C4-2B (cell line): ENCODE results near the gene AP1M1.

Experiments used
- H3K27ac ChIP-seq: fragments of 450-650 bp; 2 replicates; pipeline ENCODE4 v1.5.1; 2017
- CTCF ChIP-seq: fragments of 450-650 bp; conservative IDR thresholded peaks from 2 replicates; pipeline ENCODE4 v1.5.1; 2017; ENCODE audit warnings: mild to moderate bottlenecking
- ZFX ChIP-seq: fragments of 450-650 bp; IDR thresholded peaks from 2 replicates; pipeline ENCODE4 v1.6.1; 2017

The AP1M1 gene

DNA sequence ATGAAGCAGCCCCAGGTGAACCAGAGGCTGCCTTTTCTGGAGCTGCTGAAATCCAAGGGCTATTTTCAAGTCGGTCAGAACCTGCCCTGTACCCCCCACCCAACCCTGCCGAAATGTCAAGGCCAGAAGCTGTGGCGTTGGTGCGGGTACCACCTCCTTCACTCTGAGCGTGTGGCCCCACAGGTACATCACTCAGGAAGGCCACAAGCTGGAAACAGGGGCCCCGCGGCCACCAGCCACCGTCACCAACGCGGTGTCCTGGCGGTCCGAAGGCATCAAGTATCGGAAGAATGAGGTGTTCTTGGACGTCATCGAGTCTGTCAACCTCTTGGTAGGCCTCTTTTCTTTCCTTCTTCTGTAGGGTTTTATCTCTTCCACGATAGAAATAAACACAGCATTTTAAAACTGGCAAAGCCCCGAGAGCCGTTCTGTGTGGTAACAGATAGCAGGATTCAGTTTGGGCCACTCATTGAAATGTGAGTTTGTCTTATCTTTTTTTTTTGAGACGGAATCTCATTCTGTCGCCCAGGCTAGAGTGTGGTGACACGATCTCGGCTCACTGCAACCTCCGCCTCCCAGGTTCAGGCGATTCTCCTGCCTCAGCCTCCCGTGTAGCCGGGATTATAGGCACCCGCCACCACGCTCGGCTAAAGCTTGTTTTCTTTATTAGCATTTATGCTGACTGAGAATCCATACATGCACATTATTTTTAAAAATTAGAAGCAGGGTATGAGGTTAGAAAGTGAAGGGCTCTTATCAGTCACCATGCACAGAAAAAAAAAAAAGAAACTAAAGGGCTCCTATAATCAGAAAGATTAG, 11.3 kb downstream of the AP1M1 start:
- no peak for TF ChIP-seq ZFX
- no peak for TF ChIP-seq CTCF
- H3K27ac ChIP-seq = no peak overlapping the region

- TF ChIP-seq ZFX (no peak), CTCF (no peak)
- no peak overlapping the region for H3K27ac ChIP-seq
Observed at GRCh38 chr19:16210168-16210567, 12.5 kb downstream of the AP1M1 start.

DNA sequence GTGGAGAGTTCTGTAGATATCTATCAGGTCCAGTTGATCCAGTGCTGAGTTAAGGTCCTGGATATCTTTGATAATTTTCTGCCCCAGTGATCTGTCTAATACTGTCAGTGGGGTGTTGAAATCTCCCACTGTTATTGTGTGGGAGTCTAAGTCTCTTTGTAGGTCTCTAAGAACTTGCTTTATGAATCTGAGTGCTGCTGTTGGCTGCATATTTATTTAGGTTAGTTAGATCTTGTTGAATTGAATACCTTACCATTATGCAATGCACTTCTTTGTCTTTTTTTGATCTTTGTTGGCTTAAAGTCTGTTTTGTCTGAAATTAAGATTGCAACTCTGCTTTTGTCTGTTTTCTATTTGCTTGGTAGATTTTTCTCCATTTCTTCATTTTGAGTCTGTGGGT, 15.4 kb downstream of the AP1M1 start:
- H3K27ac ChIP-seq = no peak overlapping the region
- TF ChIP-seq CTCF (no peak), ZFX (no peak)

- no peak overlapping the region for H3K27ac ChIP-seq
- TF ChIP-seq CTCF = no peak
- no peak for TF ChIP-seq ZFX
Observed at GRCh38 chr19:16216744-16217670, 19.3 kb downstream of the AP1M1 start.

DNA sequence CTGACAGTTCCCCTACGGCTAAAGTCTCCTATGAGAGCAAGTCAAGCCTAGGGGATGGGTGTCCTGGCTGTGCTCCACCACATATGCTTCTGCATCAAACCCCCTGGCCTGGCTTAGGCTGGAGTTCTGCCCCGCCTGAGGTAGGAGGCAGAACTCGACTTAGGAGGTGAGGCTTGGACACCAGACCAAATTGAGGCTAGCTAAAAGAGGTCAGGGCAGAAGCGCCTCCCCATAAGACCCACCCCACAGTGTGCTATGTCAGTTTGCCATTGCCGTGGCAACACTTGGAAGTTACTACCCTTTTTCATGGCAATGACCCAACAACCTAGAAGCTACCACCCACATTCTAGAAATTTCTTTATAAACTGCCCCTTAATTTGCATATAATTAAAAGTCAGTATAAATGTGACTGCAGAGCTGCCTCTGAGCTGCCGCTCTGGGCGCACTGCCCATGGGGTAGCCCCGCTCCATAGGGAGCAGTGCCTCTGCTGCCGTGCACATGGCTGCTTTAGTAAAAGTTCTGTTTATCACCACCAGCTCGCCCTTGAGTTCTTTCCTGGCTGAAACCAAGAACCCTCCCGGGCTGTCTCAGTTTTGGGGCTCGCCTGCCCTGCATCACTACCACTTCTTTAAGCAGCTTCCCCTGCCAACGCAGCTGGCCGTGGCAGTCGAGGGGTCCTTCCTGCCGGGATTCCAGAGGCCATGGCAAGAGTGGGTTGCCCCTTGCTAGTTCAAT, 20.2 kb downstream of the AP1M1 start:
- H3K27ac ChIP-seq = no peak overlapping the region
- TF ChIP-seq ZFX (no peak), CTCF (no peak)

- H3K27ac ChIP-seq = no peak overlapping the region
- TF ChIP-seq CTCF (no peak), ZFX (no peak)
Observed at GRCh38 chr19:16218851-16219250, 21.1 kb downstream of the AP1M1 start.
